Heart left ventricle (tissue), 16 donors: ENCODE results near the gene PARS2. TPM values are rescaled to one million over a fixed set of nuclear protein-coding genes. Genes with fewer than 3 reads are reported as not detected.

Experiments used
- ATAC-seq, 4 donors: fragments of 200-7000 bp; cut with Tn5 transposase; one replicate each; pipeline ENCODE4 v1.9.1; 2020 to 2022; ENCODE audit warnings: moderate library complexity in 4 of 4, mild to moderate bottlenecking in 3 of 4, moderate number of reproducible peaks in 1 of 4
- DNase-seq, 5 donors: peaks; one replicate each; pipeline ENCODE4 v3.0.0-alpha.2; 2020
- H3K27ac ChIP-seq, 12 donors: fragments of 200-600 bp; sonication (generic) in 4 of 12; one replicate each; pipeline versions ENCODE4 v1.5.0 to v1.8.0; 2016 to 2022; ENCODE audit warnings: mild to moderate bottlenecking in 2 of 12
- H3K27me3 ChIP-seq, 9 donors: fragments of 200-600 bp; sonication (generic) in 2 of 9; one replicate each; pipeline versions ENCODE4 v1.5.1 to v1.8.0; 2016 to 2022; ENCODE audit warnings: mild to moderate bottlenecking in 3 of 9
- H3K36me3 ChIP-seq, 9 donors: fragments of 200-600 bp; sonication (generic) in 2 of 9; one replicate each; pipeline versions ENCODE4 v1.5.0 to v1.8.0; 2018 to 2022; ENCODE audit warnings: mild to moderate bottlenecking in 2 of 9
- H3K4me1 ChIP-seq, 12 donors: fragments of 200-600 bp; sonication (generic) in 4 of 12; one replicate each; pipeline versions ENCODE4 v1.5.0 to v1.8.0; 2016 to 2022; ENCODE audit warnings: mild to moderate bottlenecking in 3 of 12
- H3K4me3 ChIP-seq, 12 donors: fragments of 200-600 bp; sonication (generic) in 4 of 12; one replicate each; pipeline versions ENCODE4 v1.5.0 to v1.8.0; 2017 to 2022; ENCODE audit warnings: mild to moderate bottlenecking in 9 of 12, moderate library complexity in 4 of 12
- H3K9me3 ChIP-seq, 12 donors: fragments of 200-600 bp; sonication (generic) in 4 of 12; one replicate each; pipeline versions ENCODE4 v1.5.0 to v1.8.0; 2016 to 2022; ENCODE audit warnings: mild to moderate bottlenecking in 1 of 12
- POLR2A ChIP-seq, 2 donors: fragments of 450-650 bp; IDR thresholded peaks; one replicate each; pipeline ENCODE4 v1.6.1; 2017; ENCODE audit warnings: antibody characterized with exemption in 2 of 2, mild to moderate bottlenecking in 2 of 2, moderate library complexity in 2 of 2
- WGBS, 4 donors: extraction: QIAGEN DNeasy Blood & Tissue Kit in 2 of 4; methylation state at CpG; one replicate each; pipeline versions ENCODE4 v1.1.5 to v1.1.7; 2013 to 2018; 5-methylcytosine and 5-hydroxymethylcytosine counted together
- intact Hi-C, 10 donors: fragments of 100-400 bp; cut with DNase I; formaldehyde crosslinking; loops; one replicate each; pipeline versions ENCODE4 v1.11.1 to v1.14.2; 2022
- polyA plus RNA-seq, 2 donors: library from polyadenylated mRNA; stranded (reverse); fragments of 200-250 nt; gene quantifications; one replicate each; pipeline ENCODE4 v1.2.3, GENCODE V29; 2013
- total RNA-seq, 9 donors: library from RNA; depleted of rRNA in 2 of 9; stranded (reverse); fragments of >200 nt in 2 of 9; fragmentation: NEBNext Ultra II Directional in 3 of 9; extraction: Animal tissue kit (Norgen Biotek cat#: 25700) in 3 of 9; gene quantifications; one replicate each; pipeline versions ENCODE4 v1.1.0 to v1.2.4, GENCODE V29; 2016 to 2023
- TF ChIP-seq, protein P1 (sequence below), 12 donors: fragments of 200-600 bp; sonication (generic) in 4 of 12; IDR thresholded peaks; one replicate each; pipeline versions ENCODE4 v1.5.0 to v1.8.0; 2018 to 2022; ENCODE audit warnings: antibody characterized with exemption in 12 of 12, mild to moderate bottlenecking in 5 of 12
- donor health status: ischemic (EF 13 %, LVEDD 7.1; RV severe dilation, severe dysfunction).
- donor health status: healthy with polysubstance abuse.
- donor health status: DM: no; HTN: yes; CAD: no.
- donor health status: DM: no; HTN: no; CAD: no.
- donor health status: ischemic (EF 25% LVEDD 6.9; RV normal size, moderate dysfunction).
- donor health status: ischemic (EF 25% LVEDD 5.7; RV mildly dilated, moderate dysfunction).
- donor health status: healthy.
- donor health status: DM: yes; HTN: yes; CAD: no.
- donor health status: ischemic (EF 35%, LVEDD 5.7; RV mildly dilated, moderate dysfunction).
- donor health status: nonischemic (EF 11% LVEDD 7.7; RV severe dilation, severe dysfunction).
- donor health status: DM: yes; HTN: yes; CAD: no.
- donor health status: PGD.
- donor health status: ischemic (EF 29% LVEDD 5.4; RV normal size, mild dysfunction).
- donor health status: nonischemic (EF 23%, LVEDD 6.1; RV moderate dilation, normal function).

Gene PARS2
- total and polyA plus RNA-seq, 11 donors: 1.7 to 7.7 (median 4.7) TPM

DNA sequence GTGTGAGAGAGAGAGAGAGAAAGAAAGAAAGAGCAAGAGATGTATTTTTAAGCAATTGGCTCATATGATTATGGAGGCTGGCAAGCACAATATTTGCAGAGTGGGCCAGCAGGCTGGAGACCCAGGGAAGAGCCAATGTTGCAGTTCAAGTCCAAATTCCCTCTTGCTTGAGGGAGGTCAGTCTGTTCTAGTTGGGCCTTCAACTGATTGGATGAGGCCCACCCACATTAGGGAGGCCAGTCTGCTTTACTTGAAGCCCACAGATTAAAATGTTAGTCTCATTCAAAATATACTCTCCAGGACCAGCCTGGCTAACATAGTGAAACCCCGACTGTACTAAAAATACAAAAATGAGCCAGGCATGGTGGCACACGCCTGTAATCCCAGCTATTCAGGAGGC, 8.6 kb upstream of the PARS2 start:
- H3K27me3 ChIP-seq: peaks cover 0 to 4% (median 0%) of the 10 kb centered on the region in 9 donors
- WGBS, 4 donors: 81 to 94% (median 86%) methylated on average over 2 of the region's 2 CpGs
- DNase-seq (no peak), ATAC-seq (no peak)
- H3K27ac ChIP-seq: no peak overlapping the region
- intact Hi-C loops: no loop called here
- no peaks in the 10 kb centered on the region for H3K36me3 ChIP-seq
- no peak for TF ChIP-seq POLR2A (IDR thresholded peaks at IDR 0.05)
- TF ChIP-seq, protein P1, sequence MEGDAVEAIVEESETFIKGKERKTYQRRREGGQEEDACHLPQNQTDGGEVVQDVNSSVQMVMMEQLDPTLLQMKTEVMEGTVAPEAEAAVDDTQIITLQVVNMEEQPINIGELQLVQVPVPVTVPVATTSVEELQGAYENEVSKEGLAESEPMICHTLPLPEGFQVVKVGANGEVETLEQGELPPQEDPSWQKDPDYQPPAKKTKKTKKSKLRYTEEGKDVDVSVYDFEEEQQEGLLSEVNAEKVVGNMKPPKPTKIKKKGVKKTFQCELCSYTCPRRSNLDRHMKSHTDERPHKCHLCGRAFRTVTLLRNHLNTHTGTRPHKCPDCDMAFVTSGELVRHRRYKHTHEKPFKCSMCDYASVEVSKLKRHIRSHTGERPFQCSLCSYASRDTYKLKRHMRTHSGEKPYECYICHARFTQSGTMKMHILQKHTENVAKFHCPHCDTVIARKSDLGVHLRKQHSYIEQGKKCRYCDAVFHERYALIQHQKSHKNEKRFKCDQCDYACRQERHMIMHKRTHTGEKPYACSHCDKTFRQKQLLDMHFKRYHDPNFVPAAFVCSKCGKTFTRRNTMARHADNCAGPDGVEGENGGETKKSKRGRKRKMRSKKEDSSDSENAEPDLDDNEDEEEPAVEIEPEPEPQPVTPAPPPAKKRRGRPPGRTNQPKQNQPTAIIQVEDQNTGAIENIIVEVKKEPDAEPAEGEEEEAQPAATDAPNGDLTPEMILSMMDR (IDR thresholded peaks at IDR 0.05): no peak
- peaks cover 0 to 13% (median 0%) of the 10 kb centered on the region in 12 donors for H3K4me1 ChIP-seq
- H3K9me3 ChIP-seq: no peaks in the 10 kb centered on the region
- H3K4me3 ChIP-seq: no peak overlapping the region

DNA sequence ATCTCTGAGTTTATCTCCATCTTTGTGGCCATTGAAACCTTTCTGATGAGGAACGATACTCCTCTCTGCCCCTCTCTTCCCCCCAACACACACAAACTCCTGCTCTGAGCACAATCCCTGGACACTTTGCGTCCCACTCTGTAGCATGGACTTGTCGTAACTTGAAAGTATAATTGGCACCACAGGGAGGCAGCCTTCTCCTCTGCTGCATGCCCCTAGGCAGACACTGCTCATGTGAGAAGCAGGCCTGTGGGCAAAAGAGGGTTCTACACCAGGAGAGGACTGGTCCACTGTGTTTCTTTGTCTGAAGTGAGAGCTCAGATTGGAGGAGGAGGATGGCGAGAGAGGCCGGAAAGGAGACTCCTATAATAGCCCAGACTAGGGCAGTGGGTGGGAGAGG, 3.8 kb upstream of the PARS2 start:
- intact Hi-C loops: no loop called here
- peaks cover 0 to 15% (median 9%) of the 10 kb centered on the region in 12 donors for H3K4me1 ChIP-seq
- 72 to 82% (median 77%) methylated on average over 5 of the region's 5 CpGs for WGBS, 4 donors

DNA sequence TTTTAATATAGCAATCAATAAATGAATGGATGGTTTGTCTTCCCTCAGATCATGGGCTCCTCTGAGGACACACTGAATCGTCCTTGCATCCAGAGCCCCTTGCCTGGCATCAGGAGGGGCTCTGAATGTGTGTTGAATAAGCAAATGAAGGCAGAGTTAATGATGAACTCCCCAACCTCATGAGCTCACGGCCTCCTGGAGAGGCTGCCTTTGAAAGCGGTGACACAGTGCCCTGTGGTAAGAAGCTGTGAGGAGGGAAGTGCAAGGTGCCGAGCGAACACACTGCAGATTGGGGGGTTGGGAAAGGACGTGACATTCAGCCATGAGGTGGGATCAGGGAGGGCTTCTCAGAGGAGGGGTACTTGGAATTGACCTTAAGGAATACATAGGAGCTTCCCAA, 3.2 kb upstream of the PARS2 start:
- TF ChIP-seq, protein P1 (IDR thresholded peaks at IDR 0.05): no peak
- TF ChIP-seq POLR2A (IDR thresholded peaks at IDR 0.05): no peak
- WGBS, 4 donors: 45 to 52% (median 50%) methylated on average over 6 of the region's 6 CpGs
- DNase-seq (no peak), ATAC-seq (no peak)
- H3K36me3 ChIP-seq: no peaks in the 10 kb centered on the region
- H3K27ac ChIP-seq: no peak overlapping the region
- no peak overlapping the region for H3K4me3 ChIP-seq
- H3K27me3 ChIP-seq: no peaks in the 10 kb centered on the region
- intact Hi-C loops: no loop called here
- peaks cover 0 to 19% (median 10%) of the 10 kb centered on the region in 12 donors for H3K4me1 ChIP-seq
- no peaks in the 10 kb centered on the region for H3K9me3 ChIP-seq

More for the DNA sequence above, 3.8 kb upstream of the PARS2 start:
- Histone ChIP-seq H3K27ac (no peak overlapping the region), H3K9me3 (no peaks in the 10 kb centered on the region), H3K27me3 (no peaks in the 10 kb centered on the region), H3K36me3 (no peaks in the 10 kb centered on the region), H3K4me3 (no peak overlapping the region)
- ATAC-seq: no peak
- DNase-seq: no peak
- TF ChIP-seq, protein P1 (IDR thresholded peaks at IDR 0.05): no peak
- TF ChIP-seq POLR2A (IDR thresholded peaks at IDR 0.05): no peak

DNA sequence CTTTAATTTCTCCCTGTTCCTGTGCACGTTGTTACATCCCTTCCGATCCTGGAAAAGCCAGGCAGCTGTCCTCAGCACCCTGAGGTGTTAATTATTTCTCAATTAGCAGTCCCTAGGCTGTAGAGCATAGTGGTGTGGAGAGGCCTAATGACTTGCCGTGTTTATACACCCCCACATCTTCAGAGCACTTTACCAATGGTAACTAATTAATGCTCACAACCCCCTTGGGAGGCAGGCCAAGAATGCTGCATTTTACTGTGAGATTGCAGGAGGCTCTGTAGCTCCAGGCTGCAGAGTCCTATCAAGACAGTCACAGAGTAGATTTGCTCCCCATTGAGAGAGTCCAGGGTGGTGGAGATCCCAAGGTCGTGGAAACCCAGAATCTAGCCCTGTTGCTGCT, 2.4 kb upstream of the PARS2 start:
- intact Hi-C loops: no loop called here
- 22 to 30% (median 25%) methylated on average over 4 of the region's 4 CpGs for WGBS, 4 donors
- H3K9me3 ChIP-seq: no peaks in the 10 kb centered on the region
- peaks cover 0 to 20% (median 10%) of the 10 kb centered on the region in 12 donors for H3K4me1 ChIP-seq
- TF ChIP-seq POLR2A (IDR thresholded peaks at IDR 0.05): no peak
- TF ChIP-seq, protein P1 (IDR thresholded peaks at IDR 0.05): no peak
- H3K27ac ChIP-seq: no peak overlapping the region
- DNase-seq (no peak), ATAC-seq (no peak)
- no peaks in the 10 kb centered on the region for H3K36me3 ChIP-seq
- H3K27me3 ChIP-seq: no peaks in the 10 kb centered on the region
- H3K4me3 ChIP-seq: no peak overlapping the region
